Fibroblast of mammary gland (primary cell): ENCODE data around the gene KIAA0319L.

Experiments used
- DNase-seq: peaks from one replicate; pipeline ENCODE4 v3.0.0-alpha.2; 2010; ENCODE audit warnings: low read depth
- H3K4me3 ChIP-seq: 2 replicates; pipeline ENCODE4 v1.5.1; 2011; ENCODE audit warnings: low read depth, mild to moderate bottlenecking, low read length, moderate library complexity; ENCODE audit not compliant: control insufficient read depth
- TF ChIP-seq, protein P1 (sequence below): conservative IDR thresholded peaks from 2 replicates; pipeline ENCODE4 v1.5.1; 2011; ENCODE audit warnings: low read depth, low read length, inconsistent platforms; ENCODE audit not compliant: control insufficient read depth, insufficient read depth

KIAA0319L gene

DNA sequence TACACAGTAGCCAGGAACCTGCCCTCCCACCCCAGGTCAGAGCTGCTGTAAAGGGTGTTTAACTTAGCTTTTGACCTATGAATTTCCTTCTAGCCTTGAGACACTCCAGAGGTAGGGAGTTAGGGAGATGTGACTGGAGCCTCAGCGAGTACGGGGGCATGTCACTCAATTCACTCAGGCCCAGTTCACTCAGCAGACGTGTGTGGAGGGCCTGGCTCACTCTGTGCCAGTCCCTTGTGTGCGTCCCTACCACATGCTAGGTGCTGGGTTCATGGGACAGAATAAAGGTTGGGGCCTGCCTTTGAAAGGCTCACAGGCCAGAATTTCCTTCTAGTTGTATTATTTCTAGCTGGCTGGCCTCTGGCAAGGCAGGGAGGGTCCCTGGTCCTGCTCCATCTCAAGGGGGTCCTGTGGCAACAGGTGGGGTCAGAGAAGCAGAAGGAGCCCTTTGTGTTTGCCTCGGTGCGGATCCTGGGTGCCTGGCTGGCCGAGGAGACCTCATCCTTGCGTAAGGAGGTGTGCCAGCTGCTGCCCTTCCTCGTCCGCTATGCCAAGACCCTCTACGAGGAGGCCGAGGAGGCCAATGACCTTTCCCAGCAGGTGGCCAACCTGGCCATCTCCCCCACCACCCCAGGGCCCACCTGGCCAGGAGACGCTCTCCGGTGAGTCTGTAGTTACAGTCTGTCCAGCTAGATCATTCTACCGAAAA lies 4.9 kb upstream of the KIAA0319L start:
- TF ChIP-seq, protein P1, sequence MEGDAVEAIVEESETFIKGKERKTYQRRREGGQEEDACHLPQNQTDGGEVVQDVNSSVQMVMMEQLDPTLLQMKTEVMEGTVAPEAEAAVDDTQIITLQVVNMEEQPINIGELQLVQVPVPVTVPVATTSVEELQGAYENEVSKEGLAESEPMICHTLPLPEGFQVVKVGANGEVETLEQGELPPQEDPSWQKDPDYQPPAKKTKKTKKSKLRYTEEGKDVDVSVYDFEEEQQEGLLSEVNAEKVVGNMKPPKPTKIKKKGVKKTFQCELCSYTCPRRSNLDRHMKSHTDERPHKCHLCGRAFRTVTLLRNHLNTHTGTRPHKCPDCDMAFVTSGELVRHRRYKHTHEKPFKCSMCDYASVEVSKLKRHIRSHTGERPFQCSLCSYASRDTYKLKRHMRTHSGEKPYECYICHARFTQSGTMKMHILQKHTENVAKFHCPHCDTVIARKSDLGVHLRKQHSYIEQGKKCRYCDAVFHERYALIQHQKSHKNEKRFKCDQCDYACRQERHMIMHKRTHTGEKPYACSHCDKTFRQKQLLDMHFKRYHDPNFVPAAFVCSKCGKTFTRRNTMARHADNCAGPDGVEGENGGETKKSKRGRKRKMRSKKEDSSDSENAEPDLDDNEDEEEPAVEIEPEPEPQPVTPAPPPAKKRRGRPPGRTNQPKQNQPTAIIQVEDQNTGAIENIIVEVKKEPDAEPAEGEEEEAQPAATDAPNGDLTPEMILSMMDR = no peak
- no peak overlapping the region for H3K4me3 ChIP-seq
- no peak for DNase-seq

DNA sequence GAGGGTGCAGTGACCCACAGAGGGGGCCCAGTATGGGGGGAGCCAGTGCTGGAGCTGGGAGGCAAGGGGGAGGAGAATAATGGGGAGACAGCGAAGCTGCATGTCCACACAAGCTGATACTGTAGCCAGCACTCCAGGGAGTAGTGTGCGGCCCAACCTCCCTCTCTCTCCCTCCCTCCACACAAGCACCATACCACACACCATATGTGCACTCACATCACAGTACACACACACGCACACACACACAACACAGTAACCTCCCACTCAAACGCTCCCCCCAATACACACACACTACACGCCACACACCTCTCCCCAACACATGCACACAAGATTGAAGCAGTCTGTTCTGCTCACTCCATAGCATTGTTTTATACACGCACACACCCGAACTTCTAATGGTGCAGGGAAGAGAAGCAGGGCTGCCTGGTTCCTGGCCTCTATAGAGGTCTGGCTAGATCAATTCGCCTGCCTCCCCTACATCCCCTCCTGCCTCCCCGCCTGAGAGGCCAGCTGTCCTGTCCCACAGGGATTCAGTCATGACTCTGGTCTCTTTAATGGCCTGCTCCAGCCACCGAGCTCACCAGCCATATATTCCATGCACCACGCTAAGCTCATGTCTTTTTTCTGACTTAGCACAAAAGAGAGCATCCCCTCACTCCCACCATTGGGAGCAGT lies 4.2 kb upstream of the KIAA0319L start:
- TF ChIP-seq, protein P1 = no peak
- no peak overlapping the region for H3K4me3 ChIP-seq
- no peak for DNase-seq

DNA sequence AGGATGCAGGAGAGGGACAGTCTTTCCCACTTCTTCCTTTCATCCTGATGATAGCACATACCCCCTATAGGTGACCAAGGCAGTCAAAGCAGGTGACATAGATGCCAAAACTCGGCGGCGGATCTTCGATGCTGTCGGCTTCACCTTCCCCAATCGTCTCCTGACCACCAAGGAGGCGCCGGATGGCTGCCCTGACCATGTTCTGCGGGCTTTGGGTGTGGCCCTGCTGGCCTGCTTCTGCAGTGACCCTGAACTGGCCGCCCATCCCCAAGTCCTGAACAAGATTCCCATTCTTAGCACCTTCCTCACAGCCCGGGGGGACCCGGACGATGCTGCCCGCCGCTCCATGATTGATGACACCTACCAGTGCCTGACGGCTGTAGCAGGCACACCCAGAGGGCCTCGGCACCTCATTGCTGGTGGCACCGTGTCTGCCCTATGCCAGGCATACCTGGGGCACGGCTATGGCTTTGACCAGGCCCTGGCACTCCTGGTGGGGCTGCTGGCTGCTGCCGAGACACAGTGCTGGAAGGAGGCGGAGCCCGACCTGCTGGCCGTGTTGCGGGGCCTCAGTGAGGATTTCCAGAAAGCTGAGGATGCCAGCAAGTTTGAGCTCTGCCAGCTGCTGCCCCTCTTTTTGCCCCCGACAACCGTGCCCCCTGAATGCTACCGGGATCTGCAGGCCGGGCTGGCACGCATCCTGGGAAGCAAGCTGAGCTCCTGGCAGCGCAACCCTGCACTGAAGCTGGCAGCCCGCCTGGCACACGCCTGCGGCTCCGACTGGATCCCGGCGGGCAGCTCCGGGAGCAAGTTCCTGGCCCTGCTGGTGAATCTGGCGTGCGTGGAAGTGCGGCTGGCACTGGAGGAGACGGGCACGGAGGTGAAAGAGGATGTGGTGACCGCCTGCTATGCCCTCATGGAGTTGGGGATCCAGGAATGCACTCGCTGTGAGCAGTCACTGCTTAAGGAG lies 3.3 kb upstream of the KIAA0319L start:
- H3K4me3 ChIP-seq = no peak overlapping the region
- no peak for DNase-seq
- TF ChIP-seq, protein P1 = no peak

DNA sequence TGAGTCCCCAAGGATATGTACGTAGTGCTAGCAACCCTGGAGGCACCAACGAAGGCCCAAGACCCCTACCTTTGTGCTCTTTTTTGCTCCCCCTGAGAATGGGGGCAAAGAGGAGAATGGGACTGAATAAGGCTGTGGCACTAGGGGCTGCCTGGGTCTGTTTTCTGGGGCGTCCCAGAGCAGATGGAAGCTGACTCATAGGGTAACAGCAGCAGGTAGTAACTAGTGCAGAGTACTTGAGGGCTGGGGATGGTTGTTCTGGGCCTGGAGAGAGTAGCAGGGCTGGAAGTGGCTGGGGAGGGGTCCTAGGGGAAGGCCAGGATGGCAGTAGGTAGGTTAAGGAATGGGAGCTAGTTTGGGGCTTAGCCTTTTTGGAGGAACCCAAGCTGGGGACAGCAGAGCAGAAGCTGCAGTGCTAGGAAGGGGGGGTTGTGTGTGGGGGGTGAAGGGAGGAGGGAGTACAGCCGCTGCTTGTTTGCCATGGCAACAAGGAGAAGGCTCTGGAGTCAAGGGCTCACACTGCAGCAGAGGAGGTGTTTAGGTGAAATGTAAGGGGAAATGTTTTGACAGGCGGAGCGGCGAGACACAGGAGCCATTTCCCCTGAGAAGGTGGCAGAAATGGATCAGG lies 2.2 kb upstream of the KIAA0319L start:
- no peak for DNase-seq
- TF ChIP-seq, protein P1 = no peak
- peak overlapping the region; percentile 91 for H3K4me3 ChIP-seq

DNA sequence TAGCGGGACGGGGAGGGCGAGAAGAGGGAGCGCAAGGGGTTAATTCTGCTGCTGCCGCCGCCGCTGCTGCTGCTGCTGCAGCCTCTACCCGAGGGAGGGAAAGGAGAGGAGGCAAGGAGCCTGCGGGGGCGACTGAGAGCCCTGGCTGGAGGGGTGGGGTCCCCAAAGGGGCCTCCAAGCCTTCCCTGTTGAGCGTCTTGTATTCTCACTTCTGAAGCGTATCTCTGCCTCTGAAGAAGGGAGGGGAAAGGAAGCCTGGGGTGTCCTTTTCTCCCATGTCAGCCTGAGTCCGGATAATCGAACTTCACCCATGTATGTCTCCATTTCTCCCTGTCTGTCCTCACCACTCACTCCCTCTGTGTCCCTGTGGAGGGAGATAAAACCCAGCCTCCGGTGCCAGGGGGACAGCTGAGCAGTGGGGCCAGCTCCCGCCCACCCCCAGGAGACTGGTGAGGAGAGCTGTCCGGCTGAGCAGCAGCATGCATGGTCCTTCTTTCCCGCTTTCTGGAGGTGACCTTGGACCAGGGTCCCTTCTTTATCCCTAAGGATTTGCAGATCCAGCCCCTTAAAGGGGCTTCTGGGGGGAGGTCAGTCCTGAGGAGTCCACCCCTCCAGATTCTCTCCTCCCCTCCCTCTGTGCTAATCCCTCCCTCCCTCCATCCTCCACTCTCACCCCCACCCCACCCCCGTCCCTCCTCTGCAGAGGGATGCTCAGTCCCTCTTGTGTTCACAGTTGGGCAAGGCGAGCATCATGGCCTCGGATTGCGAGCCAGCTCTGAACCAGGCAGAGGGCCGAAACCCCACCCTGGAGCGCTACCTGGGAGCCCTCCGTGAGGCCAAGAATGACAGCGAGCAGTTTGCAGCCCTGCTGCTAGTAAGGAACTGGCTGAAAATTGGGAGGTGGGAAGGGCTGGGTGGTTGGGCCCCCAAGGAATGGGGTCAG lies 1.4 kb upstream of the KIAA0319L start:
- TF ChIP-seq, protein P1 = no peak
- H3K4me3 ChIP-seq = peak overlapping the region; percentile 91
- no peak for DNase-seq
